ENCODE data around the gene TOMM40. TPM values are rescaled to one million over a fixed set of nuclear protein-coding genes. Genes with fewer than 3 reads are reported as not detected.
A peak's percentile ranks its signal among the peaks of the same experiment; 100 is the strongest.

TOMM40 gene
- total and polyA plus RNA-seq, 2 of the 13 experiments (the other 11 are each of a cell fraction or from before 2014, with no cell fraction given), result 72.0 to 110 TPM

DNA sequence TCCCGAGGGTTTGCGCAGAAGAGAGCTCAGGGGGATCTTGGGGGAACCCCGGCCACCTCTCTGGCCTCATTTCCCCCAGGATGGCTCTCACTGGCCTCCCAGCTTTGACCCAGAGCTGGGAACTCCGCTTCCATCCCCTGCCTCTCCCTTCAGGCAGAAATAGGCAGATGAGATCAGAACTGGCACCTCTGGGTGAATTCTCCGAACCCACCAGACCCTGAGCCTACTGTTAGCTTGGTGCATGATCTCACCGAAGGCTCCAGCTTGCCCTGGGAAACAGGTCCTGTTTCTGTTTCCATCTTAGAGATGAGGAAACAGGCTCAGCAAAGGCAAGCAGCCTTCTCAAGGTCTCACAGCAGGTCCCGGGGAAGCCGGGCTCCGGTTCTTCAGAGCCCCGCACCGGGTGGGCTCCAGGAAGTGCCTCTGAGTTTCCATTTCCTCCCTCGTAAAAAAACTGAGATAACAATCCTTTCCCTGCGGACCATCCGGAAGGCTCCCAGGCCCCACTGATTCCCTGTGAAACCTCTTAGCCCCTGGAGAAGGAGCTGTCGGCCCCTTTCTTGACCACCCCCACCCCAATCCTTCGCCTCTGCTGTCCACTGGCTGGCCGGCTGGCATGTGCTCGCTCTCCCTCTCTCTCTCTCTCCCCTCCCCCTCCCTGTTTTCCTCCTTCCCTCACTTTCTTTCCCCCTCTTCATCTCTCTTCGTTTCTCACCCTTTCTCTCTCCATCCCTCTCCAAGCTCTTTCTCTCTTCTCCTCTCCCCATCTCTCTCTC, 42.8 kb upstream of the TOMM40 start (continued):
- TF ChIP-seq, protein P1, sequence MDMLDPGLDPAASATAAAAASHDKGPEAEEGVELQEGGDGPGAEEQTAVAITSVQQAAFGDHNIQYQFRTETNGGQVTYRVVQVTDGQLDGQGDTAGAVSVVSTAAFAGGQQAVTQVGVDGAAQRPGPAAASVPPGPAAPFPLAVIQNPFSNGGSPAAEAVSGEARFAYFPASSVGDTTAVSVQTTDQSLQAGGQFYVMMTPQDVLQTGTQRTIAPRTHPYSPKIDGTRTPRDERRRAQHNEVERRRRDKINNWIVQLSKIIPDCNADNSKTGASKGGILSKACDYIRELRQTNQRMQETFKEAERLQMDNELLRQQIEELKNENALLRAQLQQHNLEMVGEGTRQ (IDR thresholded peaks at IDR 0.05; ENCODE audit: low read depth, low read length), result no peak
- TF ChIP-seq, protein P1 (CRISPR knock-in tag; IDR thresholded peaks at IDR 0.05; ENCODE audit: borderline replicate concordance), result no peak
- TF ChIP-seq, protein P2, sequence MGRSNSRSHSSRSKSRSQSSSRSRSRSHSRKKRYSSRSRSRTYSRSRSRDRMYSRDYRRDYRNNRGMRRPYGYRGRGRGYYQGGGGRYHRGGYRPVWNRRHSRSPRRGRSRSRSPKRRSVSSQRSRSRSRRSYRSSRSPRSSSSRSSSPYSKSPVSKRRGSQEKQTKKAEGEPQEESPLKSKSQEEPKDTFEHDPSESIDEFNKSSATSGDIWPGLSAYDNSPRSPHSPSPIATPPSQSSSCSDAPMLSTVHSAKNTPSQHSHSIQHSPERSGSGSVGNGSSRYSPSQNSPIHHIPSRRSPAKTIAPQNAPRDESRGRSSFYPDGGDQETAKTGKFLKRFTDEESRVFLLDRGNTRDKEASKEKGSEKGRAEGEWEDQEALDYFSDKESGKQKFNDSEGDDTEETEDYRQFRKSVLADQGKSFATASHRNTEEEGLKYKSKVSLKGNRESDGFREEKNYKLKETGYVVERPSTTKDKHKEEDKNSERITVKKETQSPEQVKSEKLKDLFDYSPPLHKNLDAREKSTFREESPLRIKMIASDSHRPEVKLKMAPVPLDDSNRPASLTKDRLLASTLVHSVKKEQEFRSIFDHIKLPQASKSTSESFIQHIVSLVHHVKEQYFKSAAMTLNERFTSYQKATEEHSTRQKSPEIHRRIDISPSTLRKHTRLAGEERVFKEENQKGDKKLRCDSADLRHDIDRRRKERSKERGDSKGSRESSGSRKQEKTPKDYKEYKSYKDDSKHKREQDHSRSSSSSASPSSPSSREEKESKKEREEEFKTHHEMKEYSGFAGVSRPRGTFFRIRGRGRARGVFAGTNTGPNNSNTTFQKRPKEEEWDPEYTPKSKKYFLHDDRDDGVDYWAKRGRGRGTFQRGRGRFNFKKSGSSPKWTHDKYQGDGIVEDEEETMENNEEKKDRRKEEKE (IDR thresholded peaks at IDR 0.05), result no peak
- TF ChIP-seq, protein P3, sequence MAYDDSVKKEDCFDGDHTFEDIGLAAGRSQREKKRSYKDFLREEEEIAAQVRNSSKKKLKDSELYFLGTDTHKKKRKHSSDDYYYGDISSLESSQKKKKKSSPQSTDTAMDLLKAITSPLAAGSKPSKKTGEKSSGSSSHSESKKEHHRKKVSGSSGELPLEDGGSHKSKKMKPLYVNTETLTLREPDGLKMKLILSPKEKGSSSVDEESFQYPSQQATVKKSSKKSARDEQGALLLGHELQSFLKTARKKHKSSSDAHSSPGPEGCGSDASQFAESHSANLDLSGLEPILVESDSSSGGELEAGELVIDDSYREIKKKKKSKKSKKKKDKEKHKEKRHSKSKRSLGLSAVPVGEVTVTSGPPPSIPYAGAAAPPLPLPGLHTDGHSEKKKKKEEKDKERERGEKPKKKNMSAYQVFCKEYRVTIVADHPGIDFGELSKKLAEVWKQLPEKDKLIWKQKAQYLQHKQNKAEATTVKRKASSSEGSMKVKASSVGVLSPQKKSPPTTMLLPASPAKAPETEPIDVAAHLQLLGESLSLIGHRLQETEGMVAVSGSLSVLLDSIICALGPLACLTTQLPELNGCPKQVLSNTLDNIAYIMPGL (CRISPR knock-in tag; IDR thresholded peaks at IDR 0.05; ENCODE audit: borderline replicate concordance in 1 of 2, low read depth in 1 of 2), result peak in 1 of 2 experiments; percentile 9; a peak in 1 of 4 replicates
- TF ChIP-seq ZNF546 (CRISPR knock-in tag; conservative IDR thresholded peaks at IDR 0.05), result no peak
- no peak for TF ChIP-seq ARNTL (CRISPR knock-in tag; IDR thresholded peaks at IDR 0.05)
- TF ChIP-seq ZNF83 (CRISPR knock-in tag; IDR thresholded peaks at IDR 0.05; ENCODE audit: borderline replicate concordance), result no peak
- TF ChIP-seq ZBTB49 (CRISPR knock-in tag; IDR thresholded peaks at IDR 0.05; ENCODE audit: borderline replicate concordance), result no peak
- no peak for TF ChIP-seq KLF15 (CRISPR knock-in tag; IDR thresholded peaks at IDR 0.05; ENCODE audit: borderline replicate concordance)
- TF ChIP-seq ZNF543 (CRISPR knock-in tag; IDR thresholded peaks at IDR 0.05), result 0 out of 2 replicates have a peak, but pooled peaks have one; percentile 26
- TF ChIP-seq, protein P4, sequence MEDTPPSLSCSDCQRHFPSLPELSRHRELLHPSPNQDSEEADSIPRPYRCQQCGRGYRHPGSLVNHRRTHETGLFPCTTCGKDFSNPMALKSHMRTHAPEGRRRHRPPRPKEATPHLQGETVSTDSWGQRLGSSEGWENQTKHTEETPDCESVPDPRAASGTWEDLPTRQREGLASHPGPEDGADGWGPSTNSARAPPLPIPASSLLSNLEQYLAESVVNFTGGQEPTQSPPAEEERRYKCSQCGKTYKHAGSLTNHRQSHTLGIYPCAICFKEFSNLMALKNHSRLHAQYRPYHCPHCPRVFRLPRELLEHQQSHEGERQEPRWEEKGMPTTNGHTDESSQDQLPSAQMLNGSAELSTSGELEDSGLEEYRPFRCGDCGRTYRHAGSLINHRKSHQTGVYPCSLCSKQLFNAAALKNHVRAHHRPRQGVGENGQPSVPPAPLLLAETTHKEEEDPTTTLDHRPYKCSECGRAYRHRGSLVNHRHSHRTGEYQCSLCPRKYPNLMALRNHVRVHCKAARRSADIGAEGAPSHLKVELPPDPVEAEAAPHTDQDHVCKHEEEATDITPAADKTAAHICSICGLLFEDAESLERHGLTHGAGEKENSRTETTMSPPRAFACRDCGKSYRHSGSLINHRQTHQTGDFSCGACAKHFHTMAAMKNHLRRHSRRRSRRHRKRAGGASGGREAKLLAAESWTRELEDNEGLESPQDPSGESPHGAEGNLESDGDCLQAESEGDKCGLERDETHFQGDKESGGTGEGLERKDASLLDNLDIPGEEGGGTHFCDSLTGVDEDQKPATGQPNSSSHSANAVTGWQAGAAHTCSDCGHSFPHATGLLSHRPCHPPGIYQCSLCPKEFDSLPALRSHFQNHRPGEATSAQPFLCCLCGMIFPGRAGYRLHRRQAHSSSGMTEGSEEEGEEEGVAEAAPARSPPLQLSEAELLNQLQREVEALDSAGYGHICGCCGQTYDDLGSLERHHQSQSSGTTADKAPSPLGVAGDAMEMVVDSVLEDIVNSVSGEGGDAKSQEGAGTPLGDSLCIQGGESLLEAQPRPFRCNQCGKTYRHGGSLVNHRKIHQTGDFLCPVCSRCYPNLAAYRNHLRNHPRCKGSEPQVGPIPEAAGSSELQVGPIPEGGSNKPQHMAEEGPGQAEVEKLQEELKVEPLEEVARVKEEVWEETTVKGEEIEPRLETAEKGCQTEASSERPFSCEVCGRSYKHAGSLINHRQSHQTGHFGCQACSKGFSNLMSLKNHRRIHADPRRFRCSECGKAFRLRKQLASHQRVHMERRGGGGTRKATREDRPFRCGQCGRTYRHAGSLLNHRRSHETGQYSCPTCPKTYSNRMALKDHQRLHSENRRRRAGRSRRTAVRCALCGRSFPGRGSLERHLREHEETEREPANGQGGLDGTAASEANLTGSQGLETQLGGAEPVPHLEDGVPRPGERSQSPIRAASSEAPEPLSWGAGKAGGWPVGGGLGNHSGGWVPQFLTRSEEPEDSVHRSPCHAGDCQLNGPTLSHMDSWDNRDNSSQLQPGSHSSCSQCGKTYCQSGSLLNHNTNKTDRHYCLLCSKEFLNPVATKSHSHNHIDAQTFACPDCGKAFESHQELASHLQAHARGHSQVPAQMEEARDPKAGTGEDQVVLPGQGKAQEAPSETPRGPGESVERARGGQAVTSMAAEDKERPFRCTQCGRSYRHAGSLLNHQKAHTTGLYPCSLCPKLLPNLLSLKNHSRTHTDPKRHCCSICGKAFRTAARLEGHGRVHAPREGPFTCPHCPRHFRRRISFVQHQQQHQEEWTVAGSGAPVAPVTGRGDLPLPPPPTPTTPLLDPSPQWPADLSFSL (CRISPR knock-in tag; IDR thresholded peaks at IDR 0.05), result no peak

Data from HepG2 (cell line).